Breast epithelium (tissue), 4 donors: ENCODE measurements around the gene ANKRD11. TPM values are rescaled to one million over a fixed set of nuclear protein-coding genes. Genes with fewer than 3 reads are reported as not detected.
A peak's percentile ranks its signal among the peaks of the same experiment; 100 is the strongest.
"Not testable (repeated sequence)": the region's sequence is repeated elsewhere in the genome, so short reads cannot be mapped to it uniquely, and the experiment has no call there.

Experiments used
- DNase-seq, 2 donors: peaks; one replicate each; pipeline ENCODE4 v3.0.0-alpha.2; 2019; ENCODE audit warnings: low spot score in 2 of 2
- H3K27ac ChIP-seq, 2 donors: fragments of 200-600 bp; sonication (generic) in 1 of 2; one replicate each; pipeline ENCODE4 v1.5.1; 2016 to 2019; ENCODE audit warnings: mild to moderate bottlenecking in 1 of 2
- H3K27me3 ChIP-seq, 2 donors: fragments of 200-600 bp; sonication (generic) in 1 of 2; one replicate each; pipeline versions ENCODE4 v1.5.1 to v1.6.0; 2017 to 2019; ENCODE audit warnings: control low read depth in 1 of 2, mild to moderate bottlenecking in 1 of 2
- H3K36me3 ChIP-seq: fragments of 200-600 bp; one replicate; pipeline ENCODE4 v1.5.1; 2019
- H3K4me1 ChIP-seq, 2 donors: fragments of 200-600 bp; sonication (generic); one replicate each; pipeline ENCODE4 v1.5.1; 2016 to 2019; ENCODE audit warnings: control low read depth in 1 of 2
- H3K4me3 ChIP-seq, 3 donors: fragments of 200-600 bp; sonication (generic); 1 replicate in 2 of 3; 2 replicates in 1 of 3; pipeline ENCODE4 v1.5.1; 2016 to 2019; ENCODE audit warnings: mild to moderate bottlenecking in 3 of 3, moderate library complexity in 2 of 3
- H3K9me3 ChIP-seq, 2 donors: fragments of 200-600 bp; sonication (generic) in 1 of 2; one replicate each; pipeline ENCODE4 v1.5.1; 2016 to 2019; ENCODE audit warnings: control low read depth in 1 of 2
- CTCF ChIP-seq, 3 donors: fragments of 450-650 bp; IDR thresholded peaks; one replicate each; pipeline ENCODE4 v1.5.1; 2016 to 2017; ENCODE audit warnings: antibody characterized with exemption in 3 of 3, mild to moderate bottlenecking in 3 of 3, moderate library complexity in 3 of 3
- POLR2A ChIP-seq: fragments of 450-650 bp; IDR thresholded peaks from one replicate; pipeline ENCODE4 v1.6.1; 2016; ENCODE audit warnings: antibody characterized with exemption, mild to moderate bottlenecking, moderate library complexity
- POLR2AphosphoS5 ChIP-seq, 3 donors: sonication (generic); formaldehyde crosslinking; IDR thresholded peaks; one replicate each; pipeline ENCODE4 v1.6.1; 2017; ENCODE audit warnings: antibody characterized with exemption in 3 of 3
- intact Hi-C: fragments of 100-400 bp; cut with DNase I; formaldehyde crosslinking; loops from one replicate; pipeline ENCODE4 v1.15.1; 2023; ENCODE audit warnings: low total_unique reads
- total RNA-seq, 3 donors: library from RNA; depleted of rRNA; stranded (reverse); fragments of >200 nt; gene quantifications; one replicate each; pipeline ENCODE4 v1.1.0, GENCODE V29; 2016

The ANKRD11 gene
- total RNA-seq, 3 donors from 2014 or later: 64.0 to 79.0 (median 69.2) TPM

DNA sequence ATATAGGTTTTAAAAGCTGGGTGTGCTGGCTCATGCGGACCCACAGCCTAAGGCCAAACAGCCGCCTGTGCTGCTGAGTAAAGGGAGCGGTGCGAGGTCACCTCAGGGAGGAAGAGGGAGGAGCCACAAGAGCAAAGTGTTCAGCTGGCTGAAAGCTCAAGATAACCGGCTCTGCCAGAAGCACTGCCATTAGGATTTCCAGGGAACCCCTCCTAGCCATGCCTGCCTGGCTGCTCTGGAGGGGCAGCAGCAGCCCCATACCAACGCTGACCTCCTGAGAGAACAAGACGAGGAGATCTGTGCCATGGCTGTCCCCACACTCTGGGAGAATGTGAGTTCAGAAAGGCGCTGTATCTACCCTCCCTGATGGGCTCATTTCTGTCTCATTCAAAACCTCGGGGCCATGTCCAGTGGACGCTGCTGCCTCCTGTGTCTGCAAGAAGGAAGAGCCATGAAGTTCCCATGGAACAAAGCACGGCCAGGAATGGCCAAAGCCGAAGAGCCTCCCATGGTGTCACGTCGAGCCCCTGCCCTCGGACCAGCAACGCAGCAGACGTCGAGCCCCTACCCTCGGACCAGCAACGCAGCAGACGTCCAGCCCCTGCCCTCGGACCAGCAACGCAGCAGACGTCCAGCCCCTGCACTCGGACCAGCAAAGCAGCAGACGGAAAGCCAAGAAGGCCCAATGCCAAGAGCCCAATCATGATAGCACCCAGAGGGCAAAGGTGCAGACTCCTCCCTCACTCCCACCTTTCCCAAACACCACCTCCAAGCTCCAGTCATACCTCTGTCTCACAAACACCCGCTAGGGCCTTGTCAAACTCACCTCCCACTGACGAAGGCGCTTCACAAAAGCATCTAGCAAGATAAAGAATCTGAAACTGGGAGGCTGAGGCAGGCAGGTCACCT is 107.0 kb downstream of the ANKRD11 start:
- no peaks in the 10 kb centered on the region for H3K27me3 ChIP-seq
- TF ChIP-seq POLR2A (no peak), CTCF (IDR thresholded peaks at IDR 0.05) (no peak), POLR2AphosphoS5 (IDR thresholded peaks at IDR 0.05) (no peak)
- no peaks in the 10 kb centered on the region for H3K36me3 ChIP-seq
- no peak overlapping the region for H3K4me3 ChIP-seq
- DNase-seq: peak in 1 of 2 donors; percentile 62
- H3K9me3 ChIP-seq: no peaks in the 10 kb centered on the region
- H3K27ac ChIP-seq: no peak overlapping the region
- intact Hi-C loops: no loop called here
- peaks cover 7 to 20% of the 10 kb centered on the region in 2 donors for H3K4me1 ChIP-seq

- H3K36me3 ChIP-seq, intact Hi-C loops, DNase-seq, H3K27me3 ChIP-seq, H3K9me3 ChIP-seq, H3K4me3 ChIP-seq, H3K27ac ChIP-seq: not testable (repeated sequence)
- peaks cover 7 to 20% of the 10 kb centered on the region in 2 donors for H3K4me1 ChIP-seq
These were observed 107.8 kb downstream of the ANKRD11 start for GRCh38 chr16:89382555-89382954.

- no peaks in the 10 kb centered on the region for H3K27me3 ChIP-seq
- H3K9me3 ChIP-seq: no peaks in the 10 kb centered on the region
- no peaks in the 10 kb centered on the region for H3K36me3 ChIP-seq
- H3K4me3 ChIP-seq: no peak overlapping the region
- H3K27ac ChIP-seq: no peak overlapping the region
- DNase-seq: no peak
- TF ChIP-seq CTCF (IDR thresholded peaks at IDR 0.05): no peak
- no peak for TF ChIP-seq POLR2A
- TF ChIP-seq POLR2AphosphoS5 (IDR thresholded peaks at IDR 0.05): no peak
- intact Hi-C loops: no loop called here
- peaks cover 7 to 20% of the 10 kb centered on the region in 2 donors for H3K4me1 ChIP-seq
These were observed 108.6 kb downstream of the ANKRD11 start for GRCh38 chr16:89381788-89382187.

- no peak for DNase-seq
- Histone ChIP-seq H3K27ac (no peak overlapping the region), H3K36me3 (no peaks in the 10 kb centered on the region), H3K4me1 (peaks cover 7 to 20% of the 10 kb centered on the region in 2 donors), H3K4me3 (no peak overlapping the region), H3K27me3 (no peaks in the 10 kb centered on the region), H3K9me3 (peaks cover 0 to 6% of the 10 kb centered on the region in 2 donors)
- TF ChIP-seq POLR2AphosphoS5 (IDR thresholded peaks at IDR 0.05) (no peak), POLR2A (no peak)
- intact Hi-C loops: no loop called here
These were observed 109.7 kb downstream of the ANKRD11 start for GRCh38 chr16:89380681-89381080.

- Histone ChIP-seq H3K36me3 (no peaks in the 10 kb centered on the region), H3K9me3 (peaks cover 0 to 6% of the 10 kb centered on the region in 2 donors), H3K27me3 (no peaks in the 10 kb centered on the region), H3K4me1 (peaks cover 7 to 20% of the 10 kb centered on the region in 2 donors), H3K27ac (peak overlapping the region in 1 of 2 donors; percentile 10), H3K4me3 (peak overlapping the region in 1 of 3 donors; percentile 17)
- intact Hi-C loops: no loop called here
- DNase-seq: no peak
- TF ChIP-seq POLR2A (no peak), POLR2AphosphoS5 (IDR thresholded peaks at IDR 0.05) (no peak), CTCF (IDR thresholded peaks at IDR 0.05) (no peak)
These were observed 111.2 kb downstream of the ANKRD11 start for GRCh38 chr16:89378947-89379771.
